Left hindlimb (tissue), 1 donor: Measurements from ENCODE around the gene OR51B6.
"Not testable (repeated sequence)": the region's sequence is repeated elsewhere in the genome, so short reads cannot be mapped to it uniquely, and the experiment has no call there.

Source experiments
- DNase-seq: peaks from one replicate; pipeline ENCODE4 v3.0.0-alpha.2; 2018

Gene OR51B6

DNA sequence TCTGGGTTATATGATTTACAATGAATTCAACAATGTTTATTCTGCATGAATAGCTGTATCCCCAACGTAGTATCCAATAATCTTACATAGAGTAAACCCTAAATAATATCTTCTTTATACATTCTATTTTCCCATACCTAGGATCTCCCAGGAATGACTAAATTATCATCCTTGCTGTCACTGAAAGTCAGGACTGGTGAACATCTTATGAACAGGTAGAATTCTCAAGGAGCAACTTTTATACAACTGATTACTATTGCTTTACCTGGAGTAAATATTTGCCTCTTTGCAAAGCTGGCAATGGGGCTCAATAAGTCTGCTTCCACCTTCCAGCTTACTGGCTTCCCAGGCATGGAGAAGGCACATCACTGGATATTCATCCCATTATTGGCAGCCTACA lies at the start of gene OR51B6:
Gene OR51B6, plus strand, starts transcription at position 301 of the 400 bp plus-strand sequence. Its CDS starts 0 bp downstream, at position 301.
- DNase-seq: no peak

DNA sequence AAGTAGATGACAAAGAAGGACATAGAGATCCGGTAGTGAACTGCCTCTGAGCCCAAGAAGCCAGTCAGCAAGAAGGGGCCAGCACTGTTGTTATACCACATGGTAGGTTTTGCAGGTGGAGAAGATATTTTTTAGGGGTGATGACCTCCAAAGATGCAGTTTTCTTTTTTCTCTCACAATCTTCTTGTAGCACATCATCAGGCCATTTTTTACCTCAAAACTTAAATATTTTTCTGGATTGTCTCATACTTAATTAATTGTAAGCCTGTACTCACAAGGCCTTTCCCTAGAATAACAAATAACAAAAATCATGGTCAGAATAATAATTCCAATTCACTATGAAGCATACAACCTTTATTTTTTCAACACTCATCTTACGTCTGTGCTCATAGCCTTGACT lies 49.5 kb upstream of the OR51B6 start, which contains the start of gene OR51B4:
Gene OR51B4, minus strand, starts transcription at position 101 of the 400 bp plus-strand sequence. Its CDS starts 0 bp downstream, at position 101.
- DNase-seq: no peak

DNA sequence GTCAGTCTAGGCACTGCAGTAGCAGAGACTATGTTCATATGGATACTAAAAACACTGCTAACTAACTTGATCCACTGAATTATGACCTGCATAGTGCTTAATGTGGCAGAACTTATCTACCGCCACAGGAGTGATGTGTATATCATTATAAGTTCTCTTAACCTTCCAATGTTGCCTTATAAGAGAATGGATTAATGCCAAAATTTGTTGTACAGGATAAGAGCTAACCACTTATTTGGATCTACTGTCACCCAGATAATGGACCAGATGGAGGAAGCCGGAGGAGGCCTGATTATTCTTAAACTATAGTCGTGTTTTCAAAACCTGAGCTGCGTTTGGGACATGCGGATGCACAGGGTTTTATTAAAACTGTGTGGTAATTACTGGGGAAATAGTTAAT lies 47.7 kb upstream of the OR51B6 start:
- DNase-seq: no peak

DNA sequence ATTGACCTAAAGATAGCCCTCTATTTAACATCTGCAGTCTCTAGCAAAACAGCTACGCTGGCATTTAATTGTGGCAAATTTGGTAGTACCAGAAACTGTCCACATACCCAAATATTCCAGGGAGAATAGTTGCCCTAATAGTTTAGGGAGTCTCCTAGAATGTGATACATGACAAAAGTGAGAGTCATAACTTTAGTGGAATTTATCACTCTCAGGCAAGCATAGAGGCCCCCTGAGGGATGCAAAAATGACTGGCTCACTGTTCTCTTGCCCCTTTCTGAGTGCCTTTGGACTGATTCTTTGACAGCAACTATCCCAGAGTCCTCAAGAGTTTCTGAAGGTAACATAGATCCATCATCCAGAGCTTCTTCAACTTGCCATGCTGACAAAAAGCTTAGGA lies 47.3 kb upstream of the OR51B6 start:
- no peak for DNase-seq

DNA sequence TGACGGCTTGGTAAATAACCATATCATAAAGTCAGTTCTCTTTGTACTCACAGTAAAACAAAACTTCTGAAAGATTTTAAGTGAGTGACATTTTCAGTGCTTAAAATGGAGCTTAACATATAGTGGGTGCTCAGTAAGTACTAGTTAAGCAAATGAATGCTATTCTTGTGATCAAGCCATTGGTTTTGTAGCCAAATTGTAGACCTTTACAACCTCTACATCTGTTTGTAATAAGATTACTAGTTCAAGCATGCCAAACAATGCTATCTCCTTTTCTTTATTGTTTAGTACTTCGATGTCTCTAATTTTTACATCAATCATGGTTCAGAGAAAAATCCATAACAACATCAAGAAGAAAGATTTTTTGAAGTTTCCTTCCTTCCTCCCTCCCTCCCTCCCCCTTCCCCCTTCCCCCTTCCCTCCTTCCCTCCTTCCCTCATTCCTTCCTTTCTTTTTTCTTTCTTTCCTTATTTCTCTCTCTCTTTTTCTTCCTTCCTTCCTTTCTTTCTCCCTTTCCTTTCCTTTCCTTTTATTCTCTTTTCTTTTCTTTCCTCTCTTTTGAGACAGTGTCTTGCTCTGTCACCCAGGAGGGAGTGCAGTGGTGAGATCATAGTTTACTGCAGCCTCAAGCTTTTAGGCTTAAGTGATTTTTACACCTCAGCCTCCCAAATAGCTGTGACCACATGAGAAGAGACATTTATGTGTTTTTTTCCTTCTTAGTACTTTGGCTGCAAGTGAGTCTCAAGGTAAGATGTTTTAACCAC lies 43.9 kb upstream of the OR51B6 start:
- DNase-seq: no peak

- DNase-seq: no peak
Measured at GRCh38 chr11:5310423-5310822, 40.9 kb upstream of the OR51B6 start.

DNA sequence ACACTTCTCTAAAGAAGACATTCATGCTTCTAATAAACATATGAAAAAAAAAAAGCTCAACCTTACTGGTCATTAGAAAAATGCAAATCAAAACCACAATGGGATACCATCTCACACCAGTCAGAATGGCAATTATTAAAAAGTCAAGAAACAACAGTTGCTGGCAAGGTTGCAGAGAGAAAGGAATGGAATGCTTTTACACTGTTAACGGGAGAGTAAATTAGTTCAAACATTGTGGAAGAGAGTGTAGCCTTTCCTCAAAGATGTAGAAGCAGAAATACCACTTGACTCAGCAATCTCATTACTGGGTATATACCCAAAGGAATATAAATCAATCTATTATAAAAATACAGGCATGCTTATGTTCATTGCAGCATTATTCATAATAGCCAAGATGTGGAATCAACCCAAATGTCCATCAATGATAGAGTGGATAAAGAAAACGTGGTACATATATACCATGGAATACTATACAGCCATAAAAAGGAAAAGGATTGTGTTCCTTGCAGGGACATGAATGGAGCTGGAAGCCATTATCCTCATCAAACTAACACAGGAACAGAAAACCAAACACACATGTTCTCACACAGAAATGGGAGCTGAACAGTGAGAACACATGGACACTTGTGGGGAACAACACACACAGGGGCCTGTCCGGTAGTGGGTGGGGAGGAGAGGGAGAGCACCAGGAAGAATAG lies 37.8 kb upstream of the OR51B6 start:
- DNase-seq: not testable (repeated sequence)

- no peak for DNase-seq
Measured at GRCh38 chr11:5317292-5317691, 34.0 kb upstream of the OR51B6 start.

- no peak for DNase-seq
Measured at GRCh38 chr11:5324197-5324596, 27.1 kb upstream of the OR51B6 start, which contains the start of gene OR51B2. TSS of gene OR51B2 (minus strand) at chr11:5324297. CDS start at chr11:5324297, 0 bp downstream.

DNA sequence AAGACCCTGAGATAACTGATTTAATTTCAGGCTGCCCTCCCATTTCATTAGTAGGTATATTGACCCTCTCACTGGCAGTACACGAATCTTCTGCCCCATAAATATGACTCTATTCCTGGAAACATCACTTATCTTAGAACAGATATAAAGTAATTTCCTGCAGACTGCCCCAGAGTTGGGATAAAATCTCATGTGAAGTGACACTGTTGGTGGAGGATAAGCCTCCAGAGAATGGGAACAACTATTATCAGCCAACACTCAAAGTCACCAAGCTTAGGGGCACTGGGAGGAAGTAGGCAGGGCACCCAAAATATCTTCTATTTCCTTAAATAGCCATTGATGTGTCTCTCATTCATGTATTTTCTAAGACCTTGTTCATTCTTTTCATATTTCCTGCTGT lies 16.1 kb upstream of the OR51B6 start:
- DNase-seq: no peak

DNA sequence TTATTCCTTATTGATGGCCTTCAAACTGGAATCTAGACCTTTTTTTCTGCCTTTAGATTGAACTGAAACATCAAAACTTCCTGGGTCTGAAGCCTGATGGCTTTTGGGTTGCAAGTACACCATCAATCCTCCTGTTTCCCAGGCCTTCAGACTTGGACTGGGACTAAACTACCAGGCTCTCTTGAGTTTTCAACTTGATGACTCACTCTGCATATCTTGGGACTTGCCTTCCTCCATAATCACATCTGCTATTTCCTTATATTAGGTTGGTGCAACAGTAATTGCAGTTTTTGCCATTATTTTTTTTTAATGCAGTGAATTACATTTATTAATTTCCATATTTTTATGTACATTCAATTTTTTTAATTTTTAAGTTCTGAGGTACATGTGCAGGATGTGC lies 15.0 kb upstream of the OR51B6 start:
- no peak for DNase-seq

DNA sequence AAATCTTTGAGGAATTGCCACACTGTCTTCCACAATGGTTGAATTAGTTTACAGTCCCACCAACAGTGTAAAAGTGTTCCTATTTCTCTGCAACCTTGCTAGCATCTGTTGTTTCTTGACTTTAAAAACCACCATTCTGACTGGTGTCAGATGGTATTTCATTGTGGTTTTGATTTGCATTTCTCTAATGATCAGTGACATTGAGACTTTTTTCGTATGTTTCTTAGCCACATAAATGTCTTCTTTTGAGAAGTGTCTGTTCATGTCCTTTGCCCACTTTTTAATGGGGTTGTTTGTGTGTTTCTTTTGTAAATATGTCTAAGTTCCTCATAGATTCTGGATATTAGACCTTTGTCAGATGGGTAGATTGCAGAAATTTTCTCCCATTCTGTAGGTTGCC lies 14.1 kb upstream of the OR51B6 start:
- DNase-seq: not testable (repeated sequence)

- no peak for DNase-seq
Measured at GRCh38 chr11:5339771-5340322, 11.5 kb upstream of the OR51B6 start.

DNA sequence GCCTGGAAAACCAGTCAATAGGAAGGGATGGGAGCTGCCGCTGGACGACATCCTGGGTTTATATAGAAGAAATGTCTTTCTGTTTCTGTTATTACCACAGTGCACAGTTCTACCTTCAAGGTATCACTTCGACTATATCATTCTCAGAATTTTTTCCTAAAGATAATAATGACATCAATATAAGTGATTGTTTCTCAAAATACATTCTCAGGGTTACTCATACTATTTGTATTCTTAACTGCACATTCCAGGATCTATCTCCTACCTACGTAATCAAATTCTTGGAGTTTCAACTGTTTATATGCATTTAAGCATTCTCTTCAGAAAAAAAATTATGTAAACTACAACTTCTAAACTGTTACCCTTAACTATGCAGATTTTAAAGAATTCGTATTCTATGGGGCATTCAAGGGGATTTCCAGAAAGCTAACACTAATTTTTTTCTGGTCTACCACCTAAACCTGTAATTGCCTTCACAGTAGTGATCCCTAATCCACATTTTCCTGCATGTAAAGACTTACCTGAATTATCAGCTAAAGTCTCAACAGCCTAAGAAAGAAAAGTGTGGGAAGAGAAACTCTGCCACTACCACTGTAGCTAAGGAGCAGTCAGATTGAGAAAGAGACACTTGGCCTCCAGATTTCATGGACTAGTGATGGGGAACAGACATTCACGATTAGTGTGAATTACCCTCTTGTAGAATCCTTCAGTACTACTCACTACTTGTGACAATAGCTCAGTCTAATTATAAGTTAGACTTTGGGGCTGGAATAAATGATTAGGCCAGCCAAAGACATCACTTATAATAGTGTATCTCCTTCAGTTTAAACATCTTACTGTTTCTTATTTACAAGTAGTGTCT lies 7.6 kb upstream of the OR51B6 start, which contains the start of gene OR51B5:
Gene OR51B5, minus strand, starts transcription at position 51 of the 862 bp plus-strand sequence. Its CDS starts 0 bp downstream, at position 51.
- no peak for DNase-seq

DNA sequence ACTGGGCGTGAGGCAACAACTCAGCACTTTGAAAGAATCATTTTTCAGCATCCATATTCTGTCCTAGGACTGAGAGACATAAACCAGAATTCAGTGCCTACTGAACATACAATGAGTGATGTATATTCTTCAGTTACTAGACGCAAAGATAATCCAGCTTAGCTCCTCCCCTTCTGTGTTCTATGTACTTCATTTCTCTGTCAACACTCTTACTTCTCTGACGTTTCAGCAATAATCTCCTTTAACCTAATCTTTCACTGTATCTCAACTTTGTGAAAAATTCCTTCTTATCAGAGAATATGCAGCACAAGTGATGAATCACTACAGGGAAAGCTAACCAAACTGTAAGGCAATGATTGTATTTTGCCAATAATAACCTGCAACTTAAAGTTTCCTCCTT lies 5.5 kb upstream of the OR51B6 start:
- DNase-seq: no peak

DNA sequence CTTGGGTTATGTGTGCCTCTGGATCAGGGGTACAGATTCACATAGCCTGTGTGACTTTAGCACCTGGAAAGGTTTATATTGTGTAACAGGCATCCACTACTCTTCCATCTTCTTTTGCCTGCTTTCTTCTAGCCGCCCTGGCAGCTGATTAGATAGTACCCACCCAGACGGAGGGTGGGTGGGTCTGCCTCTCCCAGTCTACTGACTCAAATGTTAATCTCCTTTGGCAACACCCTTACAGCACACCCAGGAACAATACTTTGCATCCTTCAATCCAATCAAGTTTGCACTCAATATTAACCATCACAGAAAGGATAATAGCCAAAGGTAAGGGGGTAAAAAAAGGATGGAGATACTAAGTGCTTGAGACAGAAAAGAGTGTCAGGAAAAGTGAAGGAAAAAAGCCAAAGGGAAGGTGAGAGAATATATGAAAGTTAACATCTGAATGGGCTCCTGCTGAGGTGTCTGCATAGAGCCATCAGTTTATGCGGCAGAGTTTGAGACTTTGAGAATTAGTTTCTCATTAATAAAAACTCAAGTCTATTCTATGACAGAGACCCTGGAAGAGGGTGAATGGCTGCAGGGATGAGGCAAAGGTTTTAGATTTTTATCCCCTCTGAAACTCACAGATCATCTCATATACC lies 2.6 kb upstream of the OR51B6 start:
- no peak for DNase-seq

DNA sequence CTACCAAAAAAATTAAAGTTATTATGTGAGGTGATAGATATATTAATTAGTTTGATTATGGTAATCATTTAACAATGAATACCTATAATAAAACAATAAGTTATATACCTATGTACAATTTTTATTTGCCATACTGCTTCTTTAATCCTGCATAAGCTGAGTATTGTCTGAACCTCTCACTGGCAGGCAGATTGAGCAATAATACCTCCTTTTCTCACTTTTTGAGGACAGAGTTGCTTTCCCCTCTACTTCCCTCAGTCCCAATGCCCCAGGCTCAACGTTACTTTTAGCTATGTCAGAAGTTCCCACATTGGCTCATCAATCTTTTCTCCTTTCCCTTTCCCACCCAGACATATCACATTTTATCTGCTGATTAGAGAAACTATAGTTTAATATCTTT lies 1.8 kb upstream of the OR51B6 start:
- DNase-seq: no peak

DNA sequence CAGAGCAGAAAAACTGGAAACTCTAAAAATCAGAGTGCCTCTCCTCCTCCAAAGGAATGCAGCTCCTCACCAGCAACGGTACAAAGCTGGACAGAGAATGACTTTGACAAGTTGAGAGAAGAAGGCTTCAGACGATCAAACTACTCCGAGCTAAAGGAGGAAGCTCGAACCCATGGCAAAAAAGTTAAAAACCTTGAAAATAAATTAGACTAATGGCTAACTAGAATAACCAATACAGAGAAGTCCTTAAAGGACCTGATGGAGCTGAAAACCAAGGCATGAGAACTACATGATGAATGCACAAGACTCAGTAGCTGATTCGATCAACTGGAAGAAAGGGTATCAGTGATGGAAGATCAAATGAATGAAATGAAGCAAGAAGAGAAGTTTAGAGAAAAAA lies 4.7 kb downstream of the OR51B6 start:
- DNase-seq: not testable (repeated sequence)

GRCh38 chr11:5362017-5362625 lies 10.8 kb downstream of the OR51B6 start:
- no peak for DNase-seq

GRCh38 chr11:5363679-5364078 lies 12.4 kb downstream of the OR51B6 start:
- no peak for DNase-seq

- no peak for DNase-seq
Measured at GRCh38 chr11:5364214-5364613, 12.9 kb downstream of the OR51B6 start.

- not testable (repeated sequence) for DNase-seq
Measured at GRCh38 chr11:5366365-5366764, 15.1 kb downstream of the OR51B6 start.
